Measurements from ENCODE around the gene PRELID2. TPM values are rescaled to one million over a fixed set of nuclear protein-coding genes. Genes with fewer than 3 reads are reported as not detected.
"Not testable (repeated sequence)": the region's sequence is repeated elsewhere in the genome, so short reads cannot be mapped to it uniquely, and the experiment has no call there.

The PRELID2 gene
- total RNA-seq, 1 donor from 2014 or later: 7.7 TPM

DNA sequence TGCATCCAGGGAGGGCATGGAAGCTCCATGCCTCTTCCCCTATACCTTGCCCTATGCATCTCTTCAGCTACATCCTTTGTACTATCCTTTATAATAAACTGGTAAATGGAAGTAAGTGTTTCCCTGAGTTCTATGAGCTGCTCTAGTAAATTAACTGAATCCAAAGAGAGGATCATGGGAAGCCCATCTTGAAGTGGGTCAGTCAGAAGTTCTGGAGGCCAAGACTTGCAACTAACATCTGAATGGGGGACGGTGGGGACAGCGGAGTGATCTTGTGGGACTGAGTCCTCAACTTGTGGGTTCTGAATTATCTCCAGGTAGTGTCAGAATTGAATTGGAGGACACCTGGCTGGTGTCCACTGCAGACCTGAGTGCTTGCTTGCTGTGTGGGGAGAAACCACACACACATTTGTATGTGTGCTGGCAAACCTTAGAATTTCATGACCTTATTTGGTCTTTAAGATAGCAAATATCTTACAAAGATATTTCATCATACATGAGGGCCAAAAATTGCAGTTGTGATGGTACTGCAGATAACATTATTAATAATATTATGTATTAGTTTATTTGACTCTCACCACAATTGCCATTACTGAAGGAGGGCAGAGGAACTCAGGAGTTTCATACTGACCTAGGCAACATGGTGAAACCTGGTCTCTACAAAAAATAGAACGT, 5.5 kb upstream of the PRELID2 start:
- DNase-seq (ENCODE audit: low spot score): no peak

DNA sequence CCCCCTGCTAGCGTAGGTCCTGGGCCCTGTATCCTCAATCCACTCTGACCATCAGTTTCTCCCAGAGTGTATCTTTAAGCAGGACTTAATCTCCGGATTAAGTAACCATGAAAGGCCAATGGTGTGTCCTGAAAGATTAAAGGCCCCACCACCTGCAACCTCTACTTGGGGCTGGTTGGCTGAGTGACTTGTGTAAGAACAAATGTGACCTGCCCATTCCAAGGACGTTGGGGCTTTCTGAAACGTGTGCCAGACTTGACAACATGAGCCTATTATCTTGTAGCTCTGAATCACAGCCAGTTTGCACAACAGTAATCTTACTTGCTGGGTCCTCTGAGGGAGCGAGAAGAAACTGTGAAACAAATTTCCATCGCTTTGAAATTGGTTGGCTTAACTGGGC, 3.1 kb upstream of the PRELID2 start:
- no peak for DNase-seq (ENCODE audit: low spot score)

DNA sequence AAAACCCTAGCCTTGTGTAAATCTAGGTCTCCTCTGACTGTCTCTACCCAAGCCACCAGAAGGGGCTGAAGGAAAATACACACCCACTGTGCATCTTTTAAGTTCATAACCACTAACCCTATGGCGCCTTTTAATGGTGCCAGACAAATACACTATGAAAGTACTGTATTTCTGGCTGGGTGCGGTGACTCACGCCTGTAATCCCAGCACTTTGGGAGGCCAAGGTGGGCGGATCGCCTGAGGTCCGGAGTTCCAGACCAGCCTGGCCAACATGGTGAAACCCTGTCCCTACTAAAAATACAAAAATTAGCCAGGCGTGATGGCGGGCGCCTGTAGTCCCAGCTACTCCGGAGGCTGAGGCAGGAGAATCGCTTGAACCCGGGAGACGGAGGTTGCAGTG, 1.1 kb upstream of the PRELID2 start:
- DNase-seq (ENCODE audit: low spot score): not testable (repeated sequence)

DNA sequence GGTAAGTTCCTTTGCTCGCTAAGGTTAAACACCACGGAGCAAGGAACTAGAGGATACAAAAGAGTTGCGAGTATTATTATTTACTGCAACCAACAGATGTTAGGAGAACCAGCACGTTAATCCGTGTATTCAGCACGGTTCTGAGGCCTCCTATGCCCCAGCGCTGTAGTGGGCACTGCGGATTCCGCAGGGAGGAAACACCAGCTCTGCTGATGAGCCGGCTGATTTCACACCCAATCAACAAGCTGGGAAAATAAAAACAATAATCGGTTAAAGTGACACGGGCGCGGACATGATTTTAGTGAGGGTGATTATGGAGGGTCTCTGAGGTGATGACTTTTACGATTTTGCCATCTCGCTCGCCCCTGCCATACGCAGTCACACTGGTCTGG, 702 bp upstream of the PRELID2 start:
- DNase-seq (ENCODE audit: low spot score): no peak

DNA sequence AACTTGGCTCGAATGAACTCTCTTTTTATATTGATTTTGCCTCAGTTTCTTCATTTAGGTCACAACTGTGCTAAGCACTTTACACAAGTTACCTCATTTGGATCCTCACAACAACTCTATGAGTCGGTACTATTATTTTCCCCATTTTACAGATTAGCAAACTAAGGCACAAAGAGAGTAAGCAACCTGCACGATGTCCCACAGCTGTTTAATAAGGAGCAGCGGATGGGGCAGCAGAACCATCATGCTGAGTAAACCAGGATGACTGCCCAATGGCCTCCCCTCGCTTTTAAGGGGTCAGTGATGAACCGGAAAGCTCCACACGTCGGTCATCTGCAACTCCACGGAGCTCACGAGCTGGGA, 607 bp downstream of the PRELID2 start:
- no peak for DNase-seq (ENCODE audit: low spot score)

DNA sequence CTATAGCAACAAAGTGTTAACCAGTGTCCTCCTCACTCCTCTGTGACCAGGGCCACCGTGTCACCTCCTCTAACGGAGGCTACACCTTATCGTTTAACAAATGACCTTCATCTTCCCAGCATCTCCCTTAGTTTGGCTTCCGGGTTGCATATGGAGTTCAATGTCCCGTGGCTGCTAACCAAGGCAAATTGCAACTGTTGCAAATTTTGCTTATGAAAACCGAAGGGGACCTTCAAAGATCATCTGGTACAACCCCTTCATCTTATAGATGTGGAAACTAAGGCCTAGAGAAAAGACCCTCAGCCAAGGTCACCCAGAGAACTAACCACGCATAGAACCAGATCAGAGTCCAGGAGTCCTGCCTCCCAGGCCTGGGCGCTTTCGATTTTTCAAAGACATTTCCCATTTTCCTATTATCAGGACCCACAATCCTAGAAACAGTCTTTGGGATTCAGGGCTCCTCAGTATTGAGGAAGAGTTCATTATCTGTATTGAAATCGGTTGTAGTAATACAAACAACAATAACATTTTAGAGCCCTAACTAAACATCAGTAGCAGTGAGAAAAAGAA, 1.4 kb downstream of the PRELID2 start:
- DNase-seq (ENCODE audit: low spot score): no peak

DNA sequence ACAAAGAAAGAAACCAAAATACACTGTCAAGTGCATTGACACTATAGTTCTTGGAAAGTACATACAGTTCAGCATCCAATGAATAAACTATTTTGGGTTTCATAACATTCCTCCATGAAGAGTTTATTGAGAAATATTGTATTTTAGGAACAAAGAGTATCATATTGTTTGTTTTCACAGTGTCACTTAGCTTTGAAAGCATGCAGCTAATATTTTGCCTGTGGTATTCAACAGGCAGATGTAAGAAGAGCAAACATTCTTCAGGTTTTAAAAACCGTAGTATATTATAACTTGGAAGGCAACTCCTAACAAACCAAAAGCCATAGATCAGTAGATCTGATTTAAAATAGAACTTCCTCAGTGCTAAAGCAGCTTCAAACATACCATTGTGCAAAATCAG, 4.5 kb downstream of the PRELID2 start:
- DNase-seq (ENCODE audit: low spot score): no peak

DNA sequence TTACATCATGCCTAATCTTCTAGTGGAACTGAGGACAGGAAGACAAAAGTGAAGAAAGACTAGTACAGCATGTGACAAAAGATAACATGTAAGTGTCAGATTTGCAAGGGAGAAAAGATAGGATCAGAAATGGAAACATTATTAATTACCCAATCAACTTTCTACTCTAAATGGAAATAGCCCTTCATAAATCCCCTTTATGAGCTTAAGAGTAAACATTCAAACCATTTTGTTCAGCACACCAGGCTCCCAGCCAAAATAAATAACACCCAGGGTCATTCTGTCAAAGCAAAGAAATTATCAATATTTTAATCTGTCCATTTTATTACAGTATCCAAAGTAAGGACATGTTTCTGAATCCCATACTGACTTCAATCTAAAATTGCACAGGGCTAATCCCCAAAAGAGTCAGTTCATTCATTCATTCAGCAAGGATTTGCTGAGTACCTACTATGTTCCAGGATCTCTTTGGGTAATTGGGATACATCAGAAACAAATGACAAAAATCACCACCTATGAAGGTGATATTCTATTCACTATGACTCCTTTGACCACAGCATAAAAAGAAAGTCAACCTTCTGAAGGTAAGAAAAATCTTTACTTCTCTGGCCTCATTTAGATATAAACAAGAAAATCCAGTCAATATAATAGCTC, 5.3 kb downstream of the PRELID2 start:
- DNase-seq (ENCODE audit: low spot score): no peak

DNA sequence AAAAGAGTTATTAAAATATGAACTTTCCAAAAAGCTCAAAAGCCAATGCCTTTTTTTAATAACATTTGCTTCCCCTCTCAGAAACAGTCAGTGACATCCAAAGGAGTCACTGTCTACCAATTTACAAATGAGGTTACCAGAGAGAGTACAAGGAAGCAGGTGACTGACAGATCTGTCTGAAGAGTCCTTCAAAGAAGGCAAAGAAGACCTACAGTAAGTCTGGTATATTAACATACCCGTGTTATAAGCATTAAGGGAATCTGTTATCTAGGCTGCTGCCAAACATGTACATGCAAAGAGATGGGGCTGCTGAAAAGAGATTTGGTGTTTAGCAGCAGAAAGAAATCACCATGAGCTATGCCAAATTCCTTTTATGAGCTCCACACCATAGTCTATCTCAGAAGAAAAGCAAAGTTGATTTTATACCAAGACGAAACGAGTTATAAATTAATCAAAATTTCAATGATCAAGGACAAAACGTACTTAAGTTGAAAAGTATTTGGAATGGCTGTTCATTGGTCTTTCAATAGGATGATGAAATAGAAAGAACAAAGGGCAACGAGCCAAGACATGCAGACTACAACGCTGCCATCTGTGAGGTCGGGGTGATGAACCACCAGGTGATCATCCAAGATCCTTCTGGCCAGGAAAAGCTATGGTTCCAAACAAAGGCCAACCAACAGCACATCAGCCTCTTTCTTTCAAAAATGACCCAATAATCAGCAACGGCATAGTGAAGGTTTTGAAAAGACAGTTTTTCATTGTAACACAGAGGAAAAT, 8.1 kb downstream of the PRELID2 start:
- no peak for DNase-seq (ENCODE audit: low spot score)

DNA sequence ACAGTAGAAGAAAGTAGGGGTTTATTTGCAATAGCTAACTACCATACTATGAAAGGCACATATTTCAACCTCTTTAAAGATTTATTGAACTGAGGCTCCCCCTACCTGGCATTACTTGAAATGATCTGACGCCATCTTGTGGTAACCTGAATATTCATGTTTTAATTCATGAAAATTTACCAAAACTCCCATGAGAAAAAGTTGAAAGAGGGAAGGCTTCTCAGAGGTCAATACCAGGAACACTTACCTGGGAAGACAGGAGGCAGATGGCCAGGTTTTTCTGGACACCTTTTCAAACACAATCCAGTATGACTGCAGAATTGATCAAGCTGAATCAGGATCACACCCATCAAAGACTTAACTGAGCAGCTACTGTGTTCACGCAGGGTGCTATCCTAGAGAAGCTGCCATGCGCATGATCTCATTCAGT, 9.4 kb downstream of the PRELID2 start:
- no peak for DNase-seq (ENCODE audit: low spot score)

DNA sequence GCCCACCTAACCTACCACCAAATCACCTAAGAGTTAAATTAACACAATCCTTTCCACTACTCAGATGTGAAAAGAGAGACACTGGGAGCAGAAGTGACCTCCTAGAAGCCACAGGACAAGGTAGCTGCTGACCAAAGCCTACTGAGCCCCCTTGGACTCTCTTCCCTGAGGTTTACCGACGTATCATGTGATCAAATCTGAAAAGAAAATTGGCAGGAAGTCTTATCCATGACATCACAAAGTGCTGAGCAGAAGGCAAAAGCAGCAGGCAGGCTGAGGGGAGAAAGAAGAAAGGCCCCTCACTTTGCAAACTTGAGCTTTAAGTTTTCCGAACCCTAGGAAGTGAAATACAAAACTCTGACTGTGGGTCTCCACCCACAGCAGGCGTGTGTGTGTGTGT, 11.1 kb downstream of the PRELID2 start:
- no peak for DNase-seq (ENCODE audit: low spot score)

DNA sequence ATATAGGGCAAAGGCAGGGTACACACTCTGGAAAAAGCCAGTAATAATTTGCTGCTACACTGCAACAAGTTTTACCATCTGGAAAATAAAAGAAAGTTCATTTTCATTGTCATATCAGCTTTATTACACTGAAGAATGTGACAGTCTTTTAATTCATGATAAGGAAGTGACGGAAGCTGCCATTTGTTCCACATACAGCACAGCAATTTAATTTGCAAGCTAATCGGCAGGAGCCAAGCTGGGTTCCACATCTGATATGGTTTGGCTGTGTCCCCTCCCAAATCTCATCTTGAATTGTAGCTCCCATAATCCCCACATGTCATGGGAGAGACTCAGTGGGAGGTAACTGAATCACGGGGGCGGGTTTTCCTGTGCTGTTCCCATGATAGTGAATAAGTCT, 16.5 kb downstream of the PRELID2 start:
- no peak for DNase-seq (ENCODE audit: low spot score)

DNA sequence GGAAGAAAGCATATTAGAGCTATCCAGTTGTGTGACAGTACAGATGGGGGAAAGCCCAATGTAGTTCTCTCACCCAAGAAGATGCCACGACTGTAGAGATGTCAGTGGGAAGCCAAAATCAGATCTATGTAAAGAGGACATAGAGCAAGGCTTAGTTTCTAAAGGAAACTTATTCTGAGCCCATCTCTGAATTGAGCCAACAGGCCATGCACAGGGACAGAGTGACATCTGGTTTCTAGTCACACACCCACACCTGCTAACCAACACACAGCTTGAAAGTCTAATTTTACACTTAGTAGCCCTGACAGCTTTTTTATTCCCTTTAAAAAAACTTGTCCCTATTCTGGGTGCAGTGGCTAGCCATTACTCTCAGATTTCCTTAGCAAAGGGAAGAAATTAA, 22.3 kb downstream of the PRELID2 start:
- DNase-seq (ENCODE audit: low spot score): no peak

DNA sequence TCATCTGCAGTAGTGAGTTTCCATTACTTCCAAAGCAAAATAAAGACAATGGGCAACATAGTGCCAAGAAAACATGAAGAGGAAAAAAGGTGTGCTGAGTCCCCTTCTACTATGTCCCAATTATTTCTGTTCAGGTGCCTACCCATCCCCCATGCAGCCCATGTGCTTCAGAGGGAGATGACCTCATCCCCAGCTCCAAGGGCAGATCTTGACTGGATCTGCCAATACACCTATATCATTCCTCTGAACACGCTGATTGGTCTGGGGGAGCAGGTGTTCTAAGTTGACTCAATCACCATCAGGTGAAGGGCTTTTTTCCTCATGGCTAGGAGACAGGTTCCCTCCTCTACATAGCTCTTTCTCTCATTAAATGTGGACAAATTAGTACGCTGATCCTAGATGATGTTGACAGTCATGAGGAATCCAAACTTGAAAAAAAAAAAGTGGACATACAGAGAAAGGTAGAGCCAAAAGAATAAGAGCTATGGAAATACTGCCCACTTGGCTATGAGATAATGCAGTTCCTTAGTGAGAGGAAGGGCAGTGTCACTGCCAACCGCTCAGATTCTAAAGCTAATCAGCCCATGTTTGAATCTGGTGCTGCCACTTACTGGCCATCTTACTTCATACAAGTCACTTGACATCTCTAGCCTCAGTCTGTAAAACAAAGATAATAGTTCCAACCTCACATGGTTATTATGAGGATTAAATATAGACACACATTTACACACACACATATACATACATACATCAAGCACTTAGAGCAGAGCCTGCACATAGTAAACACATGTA, 23.1 kb downstream of the PRELID2 start:
- DNase-seq (ENCODE audit: low spot score): no peak

DNA sequence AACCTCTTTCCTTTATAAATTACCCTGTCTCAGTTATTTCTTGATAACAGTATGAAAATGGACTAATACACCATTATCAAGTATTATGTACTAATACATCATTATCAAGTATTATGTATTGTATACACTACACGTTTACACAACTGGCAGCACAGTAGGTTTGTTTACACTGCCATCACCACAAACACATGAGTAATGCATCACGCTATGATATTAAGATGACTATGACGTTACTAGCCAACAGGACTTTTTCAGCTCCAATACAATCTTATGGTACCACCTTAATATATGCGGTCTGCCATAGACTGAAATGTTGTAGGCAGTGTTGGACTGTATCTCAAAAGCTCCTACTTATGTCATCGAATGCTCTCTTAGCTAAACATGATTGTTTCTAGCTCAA, 28.2 kb downstream of the PRELID2 start:
- no peak for DNase-seq (ENCODE audit: low spot score)

DNA sequence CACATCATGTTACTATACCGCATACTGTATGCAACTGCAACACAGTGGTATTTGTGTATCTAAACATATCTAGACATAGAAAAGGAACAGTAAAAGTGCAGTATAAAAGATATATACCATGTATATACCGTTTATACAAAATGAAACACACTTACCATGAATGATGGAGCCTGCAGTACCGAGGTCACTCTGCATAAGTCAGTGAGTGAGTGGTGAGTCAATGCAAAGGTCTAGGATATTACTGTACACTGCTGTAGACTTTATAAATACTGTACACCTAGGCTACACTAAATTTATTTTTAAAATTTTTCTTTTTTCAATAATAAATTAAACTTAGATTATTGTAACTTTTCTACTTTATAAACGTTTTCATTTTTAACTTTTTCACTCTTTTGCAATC, 29.3 kb downstream of the PRELID2 start:
- no peak for DNase-seq (ENCODE audit: low spot score)

DNA sequence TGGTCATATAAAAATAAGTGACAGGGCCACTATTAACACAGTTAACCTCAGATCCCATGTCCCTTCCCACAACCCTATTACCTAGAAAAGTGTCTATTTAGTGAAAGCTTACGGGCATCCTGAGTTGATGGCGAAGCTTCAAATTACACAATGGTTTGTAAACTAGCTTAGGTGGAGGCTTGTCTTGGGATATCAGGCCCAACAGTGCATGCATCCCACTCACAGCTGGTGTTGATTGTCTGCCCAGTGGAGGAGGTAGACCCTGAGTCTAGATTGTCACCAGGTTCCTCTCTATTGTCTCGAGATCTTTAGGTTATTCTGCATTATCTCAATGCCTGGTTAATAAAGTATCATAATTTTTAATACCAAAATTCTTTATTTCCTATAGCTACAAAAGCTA, 30.4 kb downstream of the PRELID2 start:
- no peak for DNase-seq (ENCODE audit: low spot score)

DNA sequence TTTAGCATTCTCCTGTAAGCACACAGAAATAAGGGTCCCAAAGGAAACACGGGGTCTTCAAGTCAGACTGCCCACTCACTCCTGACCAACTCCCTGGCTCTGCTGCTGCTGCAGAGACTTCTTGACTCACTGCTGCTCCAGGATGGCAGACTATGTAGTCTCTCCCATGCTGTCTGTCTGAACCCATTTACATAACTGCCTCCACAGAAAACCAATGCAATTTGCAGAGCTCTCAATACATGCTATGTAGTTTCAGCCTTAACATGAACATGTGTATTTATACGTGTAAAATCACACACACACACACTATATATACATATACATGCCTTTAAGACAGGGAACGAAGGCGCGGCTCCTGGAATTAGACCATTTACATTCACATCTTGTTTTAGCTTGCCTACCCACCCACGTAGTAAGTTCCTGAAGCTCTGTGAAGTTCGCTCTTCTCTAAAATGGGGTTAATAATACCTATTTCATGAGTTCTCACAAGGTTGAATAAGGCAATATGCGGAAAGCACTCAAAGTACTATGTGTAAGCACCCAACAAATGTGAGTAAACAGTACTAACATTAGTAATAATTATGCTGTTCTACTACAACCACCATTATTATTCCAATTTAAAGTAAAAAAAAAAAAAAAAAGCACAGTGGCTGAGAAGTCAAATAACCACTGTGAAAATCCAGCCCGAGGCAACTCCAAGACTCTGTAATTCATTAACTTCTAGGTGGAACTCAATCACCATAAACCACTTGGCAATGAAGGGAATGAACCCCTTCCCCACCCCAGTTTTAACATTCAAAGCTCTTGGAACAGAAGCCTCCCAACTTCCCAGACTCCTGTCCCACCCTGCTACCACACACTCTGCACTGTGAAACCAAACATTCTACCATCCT, 31.8 kb downstream of the PRELID2 start:
- no peak for DNase-seq (ENCODE audit: low spot score)

DNA sequence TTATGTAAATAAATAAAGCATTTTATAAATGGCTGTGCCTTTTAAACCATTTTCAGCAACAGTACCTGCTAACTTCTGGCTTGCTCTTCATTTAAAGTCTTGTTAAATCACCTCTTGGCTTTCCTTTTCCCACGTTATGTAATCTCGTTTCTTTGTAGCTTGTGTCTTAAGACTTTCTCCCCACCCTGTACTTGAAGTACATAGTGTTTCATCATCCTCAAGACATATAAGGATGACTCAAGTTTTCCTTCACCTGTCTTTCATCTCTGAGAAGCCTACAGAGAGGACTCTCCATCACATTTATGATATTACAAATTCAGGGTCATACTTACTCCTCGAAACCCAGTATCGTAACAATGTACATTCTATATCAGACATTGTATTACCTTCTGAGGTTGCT, 33.9 kb downstream of the PRELID2 start:
- DNase-seq (ENCODE audit: low spot score): no peak

DNA sequence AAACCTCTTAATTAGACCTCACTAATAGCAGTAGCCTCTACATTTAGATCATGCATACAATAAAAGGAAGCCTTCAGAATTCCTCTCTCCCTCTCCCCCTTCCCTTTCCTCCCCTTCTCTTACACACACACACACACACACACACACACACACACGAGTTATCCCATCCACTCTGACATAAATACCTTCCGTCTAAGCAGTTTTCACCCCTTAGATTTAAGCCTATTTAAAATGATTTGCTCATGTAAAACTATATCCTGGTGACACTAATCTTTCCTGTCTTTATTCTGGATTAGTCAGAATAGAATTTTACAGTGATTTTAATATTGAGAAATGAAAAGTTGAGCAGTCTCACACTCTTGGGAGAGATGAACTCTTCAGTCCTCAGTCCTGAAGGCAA, 35.0 kb downstream of the PRELID2 start:
- DNase-seq (ENCODE audit: low spot score): no peak
